MCF 10A (cell line): ENCODE data around the gene DENND2A. TPM values are rescaled to one million over a fixed set of nuclear protein-coding genes. Genes with fewer than 3 reads are reported as not detected.
"Not testable (repeated sequence)": the region's sequence is repeated elsewhere in the genome, so short reads cannot be mapped to it uniquely, and the experiment has no call there.

Experiments used
- BruUV-seq: library from RNA; stranded (reverse); fragments of 400-500 nt; replicated peaks from 2 replicates; lab custom pipeline; 2021; lab: Mats Ljungman, UMichigan
- CTCF ChIA-PET: fragments of 300-600 bp; sonication (Branson Sonifier 250); formaldehyde crosslinking; extraction: SDS; loops from one replicate; lab custom pipeline; 2021; ENCODE audit warnings: antibody characterized with exemption, inconsistent platforms; lab: Yijun Ruan, JAX
- POLR2A ChIA-PET: fragments of 300-600, 350-650 bp; sonication (Branson Sonifier 250); formaldehyde crosslinking; extraction: SDS; loops from one replicate; lab custom pipeline; 2020; ENCODE audit warnings: antibody characterized with exemption, inconsistent platforms; lab: Yijun Ruan, JAX
- DNase-seq: peaks from one replicate; pipeline ENCODE4 v3.0.0-alpha.2; 2018; ENCODE audit not compliant: unreplicated experiment
- H3K27ac Mint-ChIP-seq: one replicate; pipeline ENCODE4 v1.8.0; 2022; ENCODE audit warnings: mild to moderate bottlenecking, low read depth, mixed read lengths; ENCODE audit not compliant: unreplicated experiment
- H3K27me3 Mint-ChIP-seq: one replicate; pipeline ENCODE4 v1.8.0; 2022; ENCODE audit warnings: mixed read lengths; ENCODE audit not compliant: insufficient read depth, unreplicated experiment
- H3K36me3 Mint-ChIP-seq: one replicate; pipeline ENCODE4 v1.8.0; 2022; ENCODE audit warnings: mild to moderate bottlenecking, moderate library complexity, mixed read lengths; ENCODE audit not compliant: insufficient read depth, unreplicated experiment
- H3K4me1 Mint-ChIP-seq: one replicate; pipeline ENCODE4 v1.8.0; 2022; ENCODE audit warnings: mixed read lengths; ENCODE audit not compliant: insufficient read depth, unreplicated experiment
- H3K4me3 Mint-ChIP-seq: one replicate; pipeline ENCODE4 v1.8.0; 2022; ENCODE audit warnings: mild to moderate bottlenecking, moderate library complexity, mixed read lengths; ENCODE audit not compliant: unreplicated experiment
- H3K9me3 Mint-ChIP-seq: one replicate; pipeline ENCODE4 v1.8.0; 2022; ENCODE audit warnings: mixed read lengths; ENCODE audit not compliant: unreplicated experiment
- intact Hi-C: fragments of 100-400 bp; cut with micrococcal nuclease; formaldehyde crosslinking; loops from 2 replicates; pipeline ENCODE4 v1.14.1; 2022
- total RNA-seq: library from RNA; stranded (reverse); gene quantifications from 2 replicates; pipeline ENCODE4 v1.2.3, GENCODE V29; 2022
- TF ChIP-seq, protein P1 (sequence below): fragments of 200-600 bp; IDR thresholded peaks from one replicate; pipeline ENCODE4 v1.8.0; 2022; ENCODE audit warnings: antibody characterized with exemption, mild to moderate bottlenecking; ENCODE audit not compliant: unreplicated experiment

Gene DENND2A
- total RNA-seq, 1 experiment from 2014 or later, result 0.26 TPM

DNA sequence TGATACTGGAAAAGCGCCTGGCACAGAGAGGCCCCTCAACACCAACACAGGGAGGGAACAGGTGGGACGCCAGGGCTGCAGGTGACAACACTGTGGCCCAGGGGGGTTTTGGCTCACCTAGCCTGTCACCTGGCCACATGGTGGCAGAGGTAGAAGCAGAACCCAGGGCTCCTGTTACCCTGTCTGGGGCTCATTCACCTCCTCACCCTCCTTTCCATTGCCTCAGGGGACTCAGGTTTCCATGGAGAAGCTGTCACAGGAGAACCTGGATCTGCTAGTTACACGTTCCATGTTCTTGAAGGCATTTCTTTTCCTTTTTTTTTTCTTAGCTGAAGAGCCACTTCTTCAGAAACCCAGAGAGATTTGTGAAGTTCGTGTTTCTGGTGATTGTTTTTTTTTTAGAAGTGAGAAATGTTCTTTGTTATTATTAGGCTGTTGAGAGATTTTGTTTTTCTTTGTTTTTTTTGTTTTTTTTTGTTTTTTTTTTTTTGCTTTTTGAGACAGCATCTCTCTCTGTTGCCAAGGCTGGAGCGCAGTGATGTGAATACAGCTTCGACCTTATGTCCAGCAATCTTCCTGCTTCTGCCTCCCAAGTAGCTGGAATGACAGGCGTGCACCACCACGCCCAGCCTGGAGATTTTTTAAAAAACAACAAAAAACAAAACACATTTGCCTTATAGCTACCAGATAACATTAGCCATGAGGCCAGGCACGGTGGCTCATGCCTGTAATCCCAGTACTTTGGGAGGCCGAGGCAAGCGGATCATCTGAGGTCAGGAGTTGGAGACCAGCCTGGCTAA, 16.0 kb downstream of the DENND2A start:
- intact Hi-C loops, result no loop called here
- Mint-ChIP-seq H3K27ac (no peak overlapping the region), H3K9me3 (no peaks in the 10 kb centered on the region), H3K4me3 (no peak overlapping the region), H3K36me3 (no peaks in the 10 kb centered on the region), H3K4me1 (peaks cover 28% of the 10 kb centered on the region), H3K27me3 (no peaks in the 10 kb centered on the region)
- DNase-seq, result no peak
- ChIA-PET CTCF (interaction anchor here (0.6 to 1.2 kb wide), 5 partner anchors 19 to 150 kb away, joined by 3 to 7 read pairs (median 4); no protein-coding TSS in a partner anchor), POLR2A (no interaction called here)
- no TSS peak for BruUV-seq
- TF ChIP-seq, protein P1, sequence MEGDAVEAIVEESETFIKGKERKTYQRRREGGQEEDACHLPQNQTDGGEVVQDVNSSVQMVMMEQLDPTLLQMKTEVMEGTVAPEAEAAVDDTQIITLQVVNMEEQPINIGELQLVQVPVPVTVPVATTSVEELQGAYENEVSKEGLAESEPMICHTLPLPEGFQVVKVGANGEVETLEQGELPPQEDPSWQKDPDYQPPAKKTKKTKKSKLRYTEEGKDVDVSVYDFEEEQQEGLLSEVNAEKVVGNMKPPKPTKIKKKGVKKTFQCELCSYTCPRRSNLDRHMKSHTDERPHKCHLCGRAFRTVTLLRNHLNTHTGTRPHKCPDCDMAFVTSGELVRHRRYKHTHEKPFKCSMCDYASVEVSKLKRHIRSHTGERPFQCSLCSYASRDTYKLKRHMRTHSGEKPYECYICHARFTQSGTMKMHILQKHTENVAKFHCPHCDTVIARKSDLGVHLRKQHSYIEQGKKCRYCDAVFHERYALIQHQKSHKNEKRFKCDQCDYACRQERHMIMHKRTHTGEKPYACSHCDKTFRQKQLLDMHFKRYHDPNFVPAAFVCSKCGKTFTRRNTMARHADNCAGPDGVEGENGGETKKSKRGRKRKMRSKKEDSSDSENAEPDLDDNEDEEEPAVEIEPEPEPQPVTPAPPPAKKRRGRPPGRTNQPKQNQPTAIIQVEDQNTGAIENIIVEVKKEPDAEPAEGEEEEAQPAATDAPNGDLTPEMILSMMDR, result no peak

DNA sequence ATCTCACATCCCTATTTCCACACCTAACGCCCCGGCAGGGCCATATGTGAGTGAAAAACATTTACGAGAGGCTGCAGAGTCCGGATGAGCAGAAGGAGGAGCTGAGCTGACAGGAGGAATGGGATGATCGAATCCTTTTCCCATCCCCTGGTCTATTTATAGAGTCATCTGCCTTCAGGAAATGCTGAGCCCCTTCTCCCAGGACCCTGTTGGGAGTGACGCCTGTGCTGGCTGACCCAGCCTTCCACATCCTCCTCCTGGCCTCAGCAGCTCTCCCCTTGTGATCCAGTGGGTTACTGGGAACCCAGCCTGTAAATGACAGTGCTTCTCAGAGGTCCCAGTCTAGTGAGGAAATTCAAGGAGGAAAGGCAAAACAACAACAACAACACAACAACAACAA, 16.6 kb downstream of the DENND2A start:
- intact Hi-C loops, result no loop called here
- Mint-ChIP-seq H3K27me3 (no peaks in the 10 kb centered on the region), H3K4me1 (peaks cover 28% of the 10 kb centered on the region), H3K27ac (no peak overlapping the region), H3K4me3 (no peak overlapping the region), H3K36me3 (no peaks in the 10 kb centered on the region), H3K9me3 (no peaks in the 10 kb centered on the region)
- ChIA-PET CTCF (interaction anchor here (0.6 to 0.7 kb wide), 3 partner anchors 19 to 124 kb away, joined by 3 to 7 read pairs (median 5); no protein-coding TSS in a partner anchor), POLR2A (no interaction called here)
- TF ChIP-seq, protein P1, result no peak
- no TSS peak for BruUV-seq
- no peak for DNase-seq

DNA sequence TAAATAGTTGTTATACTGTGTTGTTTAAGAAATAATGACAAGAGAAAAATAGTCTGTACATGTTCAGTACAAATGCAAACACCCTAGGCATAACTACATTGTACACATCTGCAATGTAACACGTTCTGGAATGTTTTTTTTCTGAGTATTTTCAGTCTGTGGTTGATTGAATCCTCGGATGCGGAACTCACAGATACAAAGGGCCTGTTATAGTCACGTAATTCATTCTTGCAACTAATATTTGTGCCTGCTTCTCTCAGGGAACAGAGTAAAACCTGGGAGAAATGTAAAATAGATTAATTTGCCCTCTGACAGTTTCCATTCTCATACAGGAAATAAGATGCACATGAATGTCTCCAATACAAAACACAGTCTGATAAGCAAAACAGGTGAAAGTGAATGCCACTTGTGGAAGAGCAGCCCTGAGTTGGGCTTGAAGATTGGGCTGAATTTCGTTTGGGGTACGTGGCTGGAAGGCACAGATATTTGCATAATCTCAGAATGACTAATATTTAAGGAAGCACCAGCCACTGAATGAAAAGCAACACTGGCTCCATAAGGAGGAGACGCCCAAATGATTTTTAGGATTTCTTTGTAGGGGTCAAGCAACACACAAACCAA, 19.1 kb downstream of the DENND2A start:
- Mint-ChIP-seq H3K36me3 (no peaks in the 10 kb centered on the region), H3K4me3 (peak overlapping the region; percentile 8), H3K9me3 (no peaks in the 10 kb centered on the region), H3K4me1 (peaks cover 22% of the 10 kb centered on the region), H3K27me3 (no peaks in the 10 kb centered on the region), H3K27ac (peak overlapping the region; percentile 82)
- CTCF ChIA-PET, result interaction anchor here (0.8 kb wide), 1 partner anchor 25 kb away, joined by 3 read pairs; no protein-coding TSS in a partner anchor
- TF ChIP-seq, protein P1, result no peak
- intact Hi-C loops, result no loop called here
- POLR2A ChIA-PET, result interaction anchor here (1.1 kb wide), 1 partner anchor 80 kb away, joined by 6 read pairs; no protein-coding TSS in a partner anchor
- peak; percentile 27 for DNase-seq
- BruUV-seq, result no TSS peak

DNA sequence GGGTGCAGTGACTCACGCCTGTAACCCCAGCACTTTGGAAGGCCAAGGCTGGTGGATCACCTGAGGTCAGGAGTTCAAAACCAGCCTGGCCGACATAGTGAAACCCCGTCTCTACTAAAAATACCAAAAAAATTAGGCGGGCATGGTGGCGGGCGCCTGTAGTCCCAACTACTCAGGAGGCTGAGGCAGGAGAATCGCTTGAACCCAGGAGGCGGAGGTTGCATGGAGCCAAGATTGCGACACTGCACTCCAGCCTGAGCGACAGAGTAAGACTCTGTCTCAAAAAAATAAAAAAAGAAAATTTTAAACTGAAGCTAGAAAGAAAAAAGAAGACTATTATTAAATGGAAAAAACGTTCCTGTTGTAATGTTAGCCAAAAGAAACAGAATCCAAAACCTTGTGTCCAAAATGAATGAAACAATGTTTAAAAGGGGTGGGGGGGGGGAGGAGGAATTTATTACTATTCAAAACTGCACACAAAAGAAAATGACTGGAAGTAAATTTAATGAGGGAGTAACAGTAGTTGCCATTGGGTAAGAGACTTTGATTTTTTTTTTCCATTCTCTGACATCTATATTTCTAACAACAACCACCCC, 20.6 kb downstream of the DENND2A start:
- intact Hi-C loops, BruUV-seq, H3K27me3 Mint-ChIP-seq, DNase-seq, H3K4me3 Mint-ChIP-seq, H3K9me3 Mint-ChIP-seq, H3K36me3 Mint-ChIP-seq, H3K27ac Mint-ChIP-seq: not testable (repeated sequence)
- POLR2A ChIA-PET, result interaction anchor here (0.6 to 1.7 kb wide), 2 partner anchors 15 to 18 kb away, joined by 3 to 6 read pairs; no protein-coding TSS in a partner anchor
- peaks cover 16% of the 10 kb centered on the region for H3K4me1 Mint-ChIP-seq
- CTCF ChIA-PET, result interaction anchor here (0.7 kb wide), 1 partner anchor 33 kb away, joined by 3 read pairs; no protein-coding TSS in a partner anchor
